Large intestine (tissue), 3 donors: ENCODE measurements around the gene DMD. TPM values are rescaled to one million over a fixed set of nuclear protein-coding genes. Genes with fewer than 3 reads are reported as not detected.

Experiments
- DNase-seq, 2 donors: peaks; one replicate each; pipeline versions ENCODE4 v3.0.0 to v3.0.0-alpha.2; 2013
- H3K27ac ChIP-seq: one replicate; pipeline ENCODE4 v1.5.1; 2013; ENCODE audit warnings: low read length
- H3K27me3 ChIP-seq: 2 replicates; pipeline ENCODE4 v1.6.1; 2013; ENCODE audit warnings: low read length; ENCODE audit not compliant: control insufficient read depth, insufficient read depth
- H3K36me3 ChIP-seq: 2 replicates; pipeline ENCODE4 v1.6.1; 2013; ENCODE audit warnings: low read length; ENCODE audit not compliant: control insufficient read depth, insufficient read depth
- H3K4me1 ChIP-seq: one replicate; pipeline ENCODE4 v1.6.1; 2013; ENCODE audit warnings: low read length; ENCODE audit not compliant: control insufficient read depth, insufficient read depth
- H3K4me3 ChIP-seq: one replicate; pipeline ENCODE4 v1.5.1; 2013; ENCODE audit warnings: low read length
- H3K9me3 ChIP-seq: one replicate; pipeline ENCODE4 v1.6.1; 2013; ENCODE audit warnings: mild to moderate bottlenecking, low read depth, low read length, moderate library complexity; ENCODE audit not compliant: control insufficient read depth
- WGBS: methylation state at CpG from one replicate; pipeline ENCODE4 v1.1.5; 2013; ENCODE audit warnings: low lambda C conversion rate; ENCODE audit not compliant: insufficient coverage; 5-methylcytosine and 5-hydroxymethylcytosine counted together
- polyA plus RNA-seq: library from polyadenylated mRNA; unstranded; fragments of 120-200 nt; gene quantifications from one replicate; pipeline ENCODE4 v1.2.1, GENCODE V29; 2013

Gene DMD
- polyA plus RNA-seq, 1 donor: 23.3 TPM

DNA sequence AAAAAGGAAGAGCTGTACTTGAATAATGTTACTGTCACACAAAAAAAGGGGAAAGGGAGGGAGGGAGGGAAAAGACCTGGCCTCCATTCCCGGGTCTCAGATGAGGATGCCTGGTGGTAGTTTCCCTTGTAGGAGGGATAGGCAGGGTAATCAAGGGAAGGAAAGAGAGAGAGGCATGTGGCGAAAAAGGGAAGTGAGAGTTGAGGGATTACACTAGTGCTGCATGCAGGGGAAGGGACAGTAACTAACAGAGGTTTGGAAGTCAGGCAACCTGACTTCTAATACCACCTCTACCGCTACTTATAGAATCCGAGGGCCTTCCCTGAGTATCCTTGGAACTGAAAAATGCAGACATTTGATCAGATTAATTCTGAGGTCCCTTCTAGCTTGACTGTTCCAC is 1317.8 kb downstream of the DMD start:
- no CpG with 5 or more reads among the region's 4 CpGs for WGBS
- Histone ChIP-seq H3K9me3 (no peaks in the 10 kb centered on the region), H3K27ac (no peak overlapping the region), H3K4me1 (no peaks in the 10 kb centered on the region), H3K36me3 (no peaks in the 10 kb centered on the region), H3K4me3 (no peak overlapping the region), H3K27me3 (no peaks in the 10 kb centered on the region)
- no peak for DNase-seq

DNA sequence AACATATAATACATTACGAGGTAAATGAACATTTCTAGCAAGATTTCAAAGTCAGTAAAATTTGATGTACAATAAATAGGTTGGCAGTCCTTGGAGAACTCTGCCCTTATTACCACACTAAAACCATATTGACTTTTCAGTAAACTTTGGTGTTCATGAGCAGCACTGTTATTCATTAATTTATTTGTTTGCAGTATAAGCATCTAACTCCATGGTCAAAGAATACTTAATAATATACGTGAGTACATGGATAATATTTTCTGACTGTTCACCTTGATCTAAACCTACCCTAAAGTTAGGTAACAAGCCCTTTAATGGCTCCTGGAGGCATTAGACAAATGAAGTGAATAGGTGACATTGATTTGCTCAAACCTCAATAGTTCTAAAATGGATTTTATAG is 1322.3 kb downstream of the DMD start:
- Histone ChIP-seq H3K36me3 (no peaks in the 10 kb centered on the region), H3K27me3 (no peaks in the 10 kb centered on the region), H3K27ac (no peak overlapping the region), H3K4me1 (no peaks in the 10 kb centered on the region), H3K9me3 (no peaks in the 10 kb centered on the region), H3K4me3 (no peak overlapping the region)
- peak; percentile 4 to 52 for DNase-seq
- WGBS: no CpG with 5 or more reads among the region's 2 CpGs

DNA sequence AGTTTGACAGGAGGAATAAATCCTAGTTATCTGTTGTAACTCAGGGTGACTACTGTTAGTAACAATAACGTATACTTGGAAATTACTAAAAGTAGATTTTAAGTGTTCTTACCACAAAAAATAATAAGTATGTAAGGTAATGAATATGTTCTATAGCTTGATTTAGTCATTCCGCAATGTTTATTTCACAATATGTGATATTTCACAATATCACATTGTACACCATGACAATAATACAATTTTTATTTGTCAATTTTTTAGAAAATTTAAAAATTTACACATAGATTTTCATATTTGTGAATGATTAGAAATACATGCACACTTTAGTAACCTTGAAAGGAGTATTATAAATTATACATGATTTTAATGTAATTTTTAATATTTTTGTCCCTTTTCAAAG is 1326.8 kb downstream of the DMD start:
- no peak overlapping the region for H3K27ac ChIP-seq
- no peak for DNase-seq
- no peaks in the 10 kb centered on the region for H3K36me3 ChIP-seq
- no peaks in the 10 kb centered on the region for H3K4me1 ChIP-seq
- no peak overlapping the region for H3K4me3 ChIP-seq
- WGBS: no CpG with 5 or more reads among the region's 2 CpGs
- no peaks in the 10 kb centered on the region for H3K27me3 ChIP-seq
- H3K9me3 ChIP-seq: no peaks in the 10 kb centered on the region

DNA sequence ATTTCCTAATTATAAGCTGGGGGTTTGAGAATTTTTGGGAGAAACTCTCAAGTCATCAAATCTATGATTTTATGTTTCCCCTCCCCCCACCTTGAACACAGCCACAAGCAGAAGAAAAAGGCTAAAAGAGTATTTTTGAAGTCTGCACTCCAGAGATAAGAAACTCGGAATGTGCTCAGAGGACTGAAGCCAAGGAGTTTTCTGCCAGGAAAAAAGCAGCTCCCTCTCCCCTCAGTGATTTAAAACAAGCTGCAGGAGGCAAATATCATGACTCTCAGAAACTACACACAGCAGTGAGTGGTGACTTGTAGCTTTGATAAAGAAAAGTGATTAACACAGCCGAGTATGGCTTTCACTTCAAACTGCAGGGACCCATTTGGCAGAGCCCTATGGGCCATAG is 1339.3 kb downstream of the DMD start:
- Histone ChIP-seq H3K9me3 (no peaks in the 10 kb centered on the region), H3K4me1 (no peaks in the 10 kb centered on the region), H3K4me3 (no peak overlapping the region), H3K27ac (no peak overlapping the region), H3K27me3 (no peaks in the 10 kb centered on the region), H3K36me3 (no peaks in the 10 kb centered on the region)
- no CpG with 5 or more reads among the region's 2 CpGs for WGBS
- no peak for DNase-seq

DNA sequence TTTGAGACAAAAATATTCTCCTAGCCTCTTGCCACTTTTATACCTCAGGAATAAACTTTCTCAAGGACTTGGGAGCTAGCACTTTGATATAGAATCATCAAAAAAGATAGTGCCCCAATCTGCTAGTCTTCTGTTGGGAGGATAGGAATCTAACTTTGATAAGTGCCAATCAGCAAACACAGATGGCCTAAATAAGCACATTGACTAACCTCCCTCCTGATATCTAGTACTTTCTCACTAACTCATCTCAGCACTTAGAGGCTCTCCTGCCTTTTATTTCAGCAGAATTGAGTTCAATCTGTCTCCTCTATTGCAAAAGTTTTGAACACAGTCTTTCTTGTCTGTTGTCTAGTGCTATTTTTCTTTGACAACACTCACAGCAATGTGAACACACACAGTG is 1341.1 kb downstream of the DMD start:
- H3K27me3 ChIP-seq: no peaks in the 10 kb centered on the region
- H3K27ac ChIP-seq: no peak overlapping the region
- H3K4me3 ChIP-seq: no peak overlapping the region
- no peaks in the 10 kb centered on the region for H3K9me3 ChIP-seq
- H3K4me1 ChIP-seq: no peaks in the 10 kb centered on the region
- H3K36me3 ChIP-seq: no peaks in the 10 kb centered on the region
- no peak for DNase-seq

DNA sequence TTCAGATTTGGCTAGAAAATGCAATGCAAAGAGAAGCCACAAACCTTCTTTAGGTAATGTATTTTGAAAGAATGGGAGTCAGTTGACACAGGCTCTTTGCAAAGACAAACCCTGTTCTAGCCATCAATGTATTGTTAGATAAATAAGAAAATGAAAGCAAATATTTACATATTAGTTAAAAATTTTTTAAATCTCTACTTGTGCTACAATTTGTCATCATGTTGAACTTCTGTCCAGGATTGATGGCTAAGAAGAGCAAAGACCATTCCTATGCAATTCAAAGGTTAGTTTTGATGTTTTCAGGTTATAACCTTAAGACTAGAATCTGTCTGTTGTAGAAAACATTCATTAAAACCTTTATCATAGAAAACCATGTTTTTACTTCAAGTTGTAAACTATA is 1350.7 kb downstream of the DMD start:
- H3K27me3 ChIP-seq: no peaks in the 10 kb centered on the region
- H3K4me3 ChIP-seq: no peak overlapping the region
- no peak for DNase-seq
- no peaks in the 10 kb centered on the region for H3K36me3 ChIP-seq
- H3K9me3 ChIP-seq: no peaks in the 10 kb centered on the region
- H3K4me1 ChIP-seq: no peaks in the 10 kb centered on the region
- no peak overlapping the region for H3K27ac ChIP-seq

DNA sequence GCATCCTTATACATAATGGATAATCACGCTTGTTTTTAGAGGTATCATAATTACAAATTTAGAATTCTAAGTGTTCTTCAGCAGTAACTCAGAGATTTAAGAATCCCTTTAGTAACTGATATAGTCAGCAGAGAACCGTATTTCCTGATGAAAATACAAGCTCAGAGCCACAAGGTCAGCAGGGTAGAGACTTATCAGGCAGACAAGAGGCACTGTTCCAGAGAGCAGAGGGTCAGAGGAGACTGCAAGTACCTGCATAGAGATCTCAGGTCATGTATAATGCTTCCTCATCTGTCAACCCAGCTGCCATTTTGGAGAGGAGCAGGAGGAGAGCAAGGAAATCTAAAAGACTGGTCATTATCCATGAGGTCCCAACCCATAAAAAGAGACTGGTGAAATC is 1352.4 kb downstream of the DMD start:
- no peaks in the 10 kb centered on the region for H3K9me3 ChIP-seq
- DNase-seq: peak in 1 of 2 donors; percentile 11
- WGBS: no CpG with 5 or more reads among the region's 2 CpGs
- no peaks in the 10 kb centered on the region for H3K27me3 ChIP-seq
- H3K4me1 ChIP-seq: no peaks in the 10 kb centered on the region
- no peak overlapping the region for H3K27ac ChIP-seq
- no peak overlapping the region for H3K4me3 ChIP-seq
- no peaks in the 10 kb centered on the region for H3K36me3 ChIP-seq

DNA sequence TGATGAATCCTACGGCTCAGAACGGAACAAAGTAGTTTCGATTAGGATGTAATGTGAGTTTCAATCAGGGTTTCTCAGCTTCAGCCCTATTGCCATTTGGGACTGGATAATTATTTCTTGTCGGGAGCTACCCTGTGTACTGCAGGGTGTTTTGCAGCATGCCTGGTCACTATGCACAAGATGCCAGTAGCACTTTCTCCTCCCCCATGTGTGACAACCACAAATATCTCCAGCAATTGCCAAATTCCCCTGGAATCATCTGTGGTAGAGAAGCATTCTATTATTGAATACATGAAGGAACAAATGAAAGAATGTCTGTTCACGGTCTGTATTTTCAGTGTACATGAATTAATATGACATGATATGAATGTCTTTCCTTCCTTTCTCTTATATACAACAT is 1356.6 kb downstream of the DMD start:
- no peak overlapping the region for H3K4me3 ChIP-seq
- H3K27me3 ChIP-seq: no peaks in the 10 kb centered on the region
- WGBS: no CpG with 5 or more reads among the region's 5 CpGs
- no peak for DNase-seq
- no peak overlapping the region for H3K27ac ChIP-seq
- H3K4me1 ChIP-seq: peaks cover 3% of the 10 kb centered on the region
- H3K36me3 ChIP-seq: no peaks in the 10 kb centered on the region
- H3K9me3 ChIP-seq: no peaks in the 10 kb centered on the region

DNA sequence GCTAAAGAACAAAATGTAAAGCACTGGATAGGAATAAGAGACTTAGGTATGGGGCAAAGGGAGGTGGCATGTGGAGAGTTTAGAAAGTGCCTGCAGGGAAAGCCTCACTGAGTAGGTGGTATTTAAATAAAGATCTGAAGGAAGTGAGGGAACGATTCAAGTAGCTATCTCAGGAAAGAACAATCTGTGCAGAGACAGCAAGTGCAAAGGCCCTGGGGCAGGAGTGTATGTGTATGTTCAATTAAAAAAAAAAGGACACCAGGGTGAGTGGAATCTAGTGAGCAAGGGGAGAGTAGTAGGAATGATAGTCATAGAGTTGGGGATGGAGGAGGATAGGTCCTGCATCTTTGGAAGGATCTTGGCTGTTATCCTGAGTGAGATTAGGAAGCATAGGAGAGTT is 1359.6 kb downstream of the DMD start:
- no peaks in the 10 kb centered on the region for H3K9me3 ChIP-seq
- WGBS: no CpG with 5 or more reads among the region's 1 CpG
- no peaks in the 10 kb centered on the region for H3K27me3 ChIP-seq
- no peaks in the 10 kb centered on the region for H3K36me3 ChIP-seq
- peaks cover 3% of the 10 kb centered on the region for H3K4me1 ChIP-seq
- no peak for DNase-seq
- H3K27ac ChIP-seq: no peak overlapping the region
- no peak overlapping the region for H3K4me3 ChIP-seq

DNA sequence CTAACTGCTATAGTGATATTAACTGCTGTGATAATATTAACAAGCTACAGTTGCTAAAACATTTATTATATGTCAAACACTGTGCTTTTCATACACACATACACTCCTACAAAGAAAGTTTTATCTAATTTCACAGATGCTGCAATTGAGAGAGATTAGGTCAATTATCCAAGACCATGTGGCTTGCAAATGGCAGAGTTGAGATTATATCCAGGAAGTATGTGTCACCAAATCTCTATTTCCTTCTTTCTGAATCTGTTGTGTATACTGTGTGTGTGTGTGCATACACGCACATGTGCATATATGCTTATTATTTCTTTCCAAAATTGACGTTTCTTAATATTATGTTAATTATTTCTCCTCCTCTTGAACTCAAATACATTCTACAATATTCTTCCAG is 1363.6 kb downstream of the DMD start:
- no peaks in the 10 kb centered on the region for H3K36me3 ChIP-seq
- H3K4me1 ChIP-seq: no peaks in the 10 kb centered on the region
- WGBS: no CpG with 5 or more reads among the region's 2 CpGs
- peak overlapping the region; percentile 12 for H3K27ac ChIP-seq
- no peaks in the 10 kb centered on the region for H3K27me3 ChIP-seq
- H3K9me3 ChIP-seq: no peaks in the 10 kb centered on the region
- peak in 1 of 2 donors; percentile 37 for DNase-seq
- no peak overlapping the region for H3K4me3 ChIP-seq

DNA sequence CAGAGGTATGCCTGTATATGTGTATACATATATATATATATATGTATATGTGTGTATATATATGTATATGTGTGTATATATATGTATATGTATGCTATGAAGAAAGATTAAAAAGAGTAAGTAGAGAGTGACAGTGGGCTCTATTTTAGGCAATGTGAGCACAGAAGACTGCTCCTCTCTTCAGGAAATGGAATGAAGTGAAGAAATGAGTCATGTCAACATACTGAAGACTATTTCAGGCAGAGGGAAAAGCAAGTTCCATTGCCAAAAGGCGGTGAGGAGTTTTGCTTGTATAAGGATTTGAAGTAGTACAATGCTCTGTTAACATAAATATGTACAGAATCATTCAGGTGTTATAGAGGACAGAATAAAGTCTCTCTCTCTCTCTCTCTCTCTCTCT is 1366.3 kb downstream of the DMD start:
- Histone ChIP-seq H3K9me3 (no peaks in the 10 kb centered on the region), H3K27me3 (no peaks in the 10 kb centered on the region), H3K4me3 (no peak overlapping the region), H3K4me1 (no peaks in the 10 kb centered on the region), H3K36me3 (no peaks in the 10 kb centered on the region), H3K27ac (no peak overlapping the region)
- WGBS: no CpG with 5 or more reads among the region's 1 CpG
- DNase-seq: no peak
